Left lung (tissue), 10 donors: ENCODE results near the gene MYADM. TPM values are rescaled to one million over a fixed set of nuclear protein-coding genes. Genes with fewer than 3 reads are reported as not detected.

Source experiments
- ATAC-seq: fragments of 200-7000 bp; cut with Tn5 transposase; one replicate; pipeline ENCODE4 v1.9.1; 2020; ENCODE audit warnings: moderate library complexity
- DNase-seq, 4 donors: peaks; one replicate each; pipeline ENCODE4 v3.0.0-alpha.2; 2013 to 2020
- H3K27ac ChIP-seq, 2 donors: fragments of 200-600 bp; sonication (generic) in 1 of 2; one replicate each; pipeline versions ENCODE4 v1.5.0 to v1.8.0; 2020 to 2021
- H3K27me3 ChIP-seq, 2 donors: fragments of 200-600 bp; sonication (generic) in 1 of 2; one replicate each; pipeline versions ENCODE4 v1.5.0 to v1.8.0; 2020 to 2021
- H3K36me3 ChIP-seq, 2 donors: fragments of 200-600 bp; sonication (generic) in 1 of 2; one replicate each; pipeline versions ENCODE4 v1.5.0 to v1.8.0; 2020 to 2021
- H3K4me1 ChIP-seq, 2 donors: fragments of 200-600 bp; one replicate each; pipeline ENCODE4 v1.8.0; 2021
- H3K4me3 ChIP-seq, 2 donors: fragments of 200-600 bp; sonication (generic) in 1 of 2; one replicate each; pipeline versions ENCODE4 v1.5.0 to v1.8.0; 2020 to 2021; ENCODE audit warnings: mild to moderate bottlenecking in 1 of 2
- H3K9me3 ChIP-seq, 2 donors: fragments of 200-600 bp; sonication (generic) in 1 of 2; one replicate each; pipeline versions ENCODE4 v1.5.0 to v1.8.0; 2020 to 2021
- intact Hi-C, 2 donors: fragments of 100-400 bp; cut with DNase I; formaldehyde crosslinking; loops; one replicate each; pipeline versions ENCODE4 v1.11.2 to v1.14.2; 2022
- polyA plus RNA-seq, 6 donors: library from polyadenylated mRNA; unstranded; fragments of 120-200 nt; gene quantifications; one replicate each; pipeline ENCODE4 v1.2.1, GENCODE V29; 2013; ENCODE audit not compliant: insufficient read length in 6 of 6
- total RNA-seq, 2 donors: library from RNA; stranded (reverse); fragmentation: NEBNext Ultra II Directional; extraction: Animal tissue kit (Norgen Biotek cat#: 25700); gene quantifications; one replicate each; pipeline ENCODE4 v1.2.1, GENCODE V29; 2021
- TF ChIP-seq, protein P1 (sequence below), 2 donors: fragments of 200-600 bp; sonication (generic) in 1 of 2; IDR thresholded peaks; one replicate each; pipeline versions ENCODE4 v1.5.0 to v1.8.0; 2021; ENCODE audit warnings: antibody characterized with exemption in 2 of 2
- donor health status: DM: no; HTN: yes; CAD: no.
- donor health status: DM: no; HTN: no; CAD: no.

The MYADM gene
- total and polyA plus RNA-seq, 8 donors: 58.9 to 197 (median 102) TPM

DNA sequence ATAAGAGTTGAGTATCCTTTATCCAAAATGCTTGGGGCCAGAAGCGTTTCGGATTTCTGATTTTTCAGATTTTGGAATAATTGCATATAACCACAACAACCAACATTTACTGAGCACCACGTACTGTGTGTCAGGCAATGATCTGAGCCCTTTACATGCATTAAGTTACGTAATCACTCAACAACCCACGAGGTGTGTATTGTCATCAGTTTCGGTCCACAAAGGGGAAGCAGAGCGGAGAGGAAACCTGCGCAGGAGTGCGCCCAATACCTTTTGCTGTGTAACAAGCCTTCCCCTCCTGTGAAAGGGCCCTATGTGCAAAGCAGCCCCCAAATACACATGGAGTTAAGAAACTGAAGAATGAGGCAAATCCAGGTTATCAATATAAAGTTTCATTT lies 22.8 kb upstream of the MYADM start:
- intact Hi-C loops: no loop called here
- TF ChIP-seq, protein P1, sequence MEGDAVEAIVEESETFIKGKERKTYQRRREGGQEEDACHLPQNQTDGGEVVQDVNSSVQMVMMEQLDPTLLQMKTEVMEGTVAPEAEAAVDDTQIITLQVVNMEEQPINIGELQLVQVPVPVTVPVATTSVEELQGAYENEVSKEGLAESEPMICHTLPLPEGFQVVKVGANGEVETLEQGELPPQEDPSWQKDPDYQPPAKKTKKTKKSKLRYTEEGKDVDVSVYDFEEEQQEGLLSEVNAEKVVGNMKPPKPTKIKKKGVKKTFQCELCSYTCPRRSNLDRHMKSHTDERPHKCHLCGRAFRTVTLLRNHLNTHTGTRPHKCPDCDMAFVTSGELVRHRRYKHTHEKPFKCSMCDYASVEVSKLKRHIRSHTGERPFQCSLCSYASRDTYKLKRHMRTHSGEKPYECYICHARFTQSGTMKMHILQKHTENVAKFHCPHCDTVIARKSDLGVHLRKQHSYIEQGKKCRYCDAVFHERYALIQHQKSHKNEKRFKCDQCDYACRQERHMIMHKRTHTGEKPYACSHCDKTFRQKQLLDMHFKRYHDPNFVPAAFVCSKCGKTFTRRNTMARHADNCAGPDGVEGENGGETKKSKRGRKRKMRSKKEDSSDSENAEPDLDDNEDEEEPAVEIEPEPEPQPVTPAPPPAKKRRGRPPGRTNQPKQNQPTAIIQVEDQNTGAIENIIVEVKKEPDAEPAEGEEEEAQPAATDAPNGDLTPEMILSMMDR (IDR thresholded peaks at IDR 0.05): no peak
- Histone ChIP-seq H3K9me3 (no peaks in the 10 kb centered on the region), H3K36me3 (no peaks in the 10 kb centered on the region), H3K27ac (no peak overlapping the region), H3K4me1 (peaks cover 8 to 84% of the 10 kb centered on the region in 2 donors), H3K4me3 (no peak overlapping the region), H3K27me3 (no peaks in the 10 kb centered on the region)
- ATAC-seq (no peak), DNase-seq (no peak)

DNA sequence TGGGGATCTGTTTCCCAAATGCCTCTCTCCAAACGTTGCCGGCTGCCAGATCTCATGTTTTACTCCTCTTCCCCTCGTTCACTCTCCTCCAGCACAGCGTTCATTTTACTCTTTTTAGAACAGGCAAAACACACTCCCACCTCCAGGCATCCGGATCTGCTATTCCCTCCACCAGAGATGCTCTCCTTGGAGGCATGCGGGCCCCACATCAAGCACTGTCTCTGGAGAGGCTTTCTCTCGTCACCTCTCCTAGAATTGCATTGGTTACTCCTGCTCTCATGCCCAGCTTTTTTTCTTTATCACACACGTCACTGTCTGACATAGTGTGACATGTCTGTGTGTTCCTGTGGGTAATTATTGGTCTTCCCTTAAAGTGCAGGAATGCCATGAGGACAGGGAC lies 20.1 kb upstream of the MYADM start:
- intact Hi-C loops: no loop called here
- no peak for ATAC-seq

DNA sequence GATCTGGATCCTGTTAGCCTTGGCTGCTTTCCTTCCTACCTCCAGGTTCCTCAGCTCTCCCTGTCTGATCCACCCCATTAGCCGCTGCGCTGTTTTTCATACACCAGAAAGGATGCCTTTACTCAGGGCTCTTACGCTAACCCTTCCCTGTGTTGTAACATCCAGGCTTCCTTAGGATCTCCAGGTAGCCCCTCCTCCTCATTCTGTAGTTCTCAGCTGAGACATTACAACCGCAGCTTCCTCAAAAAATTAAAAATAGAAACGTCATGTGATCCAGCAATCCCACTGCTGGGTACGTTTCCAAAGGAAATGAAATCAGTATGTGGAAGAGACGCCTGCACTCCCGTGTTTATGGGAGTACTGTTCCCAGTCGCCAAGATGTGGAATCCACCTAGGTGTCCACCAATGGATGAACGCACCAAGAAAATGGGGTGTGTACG lies 18.4 kb upstream of the MYADM start:
- Histone ChIP-seq H3K4me3 (peak overlapping the region in 1 of 2 donors; percentile 5), H3K36me3 (no peaks in the 10 kb centered on the region), H3K9me3 (no peaks in the 10 kb centered on the region), H3K27ac (peak overlapping the region; percentile 39 to 85), H3K4me1 (peaks cover 2 to 71% of the 10 kb centered on the region in 2 donors), H3K27me3 (no peaks in the 10 kb centered on the region)
- TF ChIP-seq, protein P1 (IDR thresholded peaks at IDR 0.05): no peak
- DNase-seq: no peak
- intact Hi-C loops: no loop called here
- ATAC-seq: peak; percentile 46

More for the DNA sequence above, 20.1 kb upstream of the MYADM start:
- Histone ChIP-seq H3K27ac (no peak overlapping the region), H3K9me3 (no peaks in the 10 kb centered on the region), H3K4me1 (peaks cover 2 to 78% of the 10 kb centered on the region in 2 donors), H3K36me3 (no peaks in the 10 kb centered on the region), H3K27me3 (no peaks in the 10 kb centered on the region), H3K4me3 (no peak overlapping the region)
- DNase-seq: peak in 1 of 4 donors; percentile 18
- TF ChIP-seq, protein P1 (IDR thresholded peaks at IDR 0.05): no peak

DNA sequence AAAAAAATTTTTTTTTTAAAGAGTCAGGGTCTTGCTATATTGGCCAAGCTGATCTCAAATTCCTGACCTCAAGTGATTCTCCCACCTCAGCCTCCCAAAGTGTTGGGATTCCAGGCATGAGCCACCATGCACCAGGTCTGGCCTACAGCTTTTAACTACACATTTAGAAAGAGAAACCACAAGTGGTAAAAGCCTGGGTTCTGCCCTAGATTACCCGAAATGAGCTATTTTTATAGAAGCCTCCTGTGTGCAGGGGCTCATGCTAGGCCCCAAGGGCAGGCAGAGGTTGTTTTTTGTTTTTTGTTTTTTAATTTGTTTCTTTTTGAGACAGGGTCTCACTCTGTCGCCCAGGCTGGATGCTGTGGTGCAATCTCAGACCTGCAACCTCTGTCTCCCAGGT lies 14.0 kb upstream of the MYADM start:
- no peak for DNase-seq
- Histone ChIP-seq H3K4me1 (peaks cover 2 to 38% of the 10 kb centered on the region in 2 donors), H3K27ac (no peak overlapping the region), H3K36me3 (no peaks in the 10 kb centered on the region), H3K4me3 (no peak overlapping the region), H3K27me3 (peaks cover 0 to 4% of the 10 kb centered on the region in 2 donors), H3K9me3 (no peaks in the 10 kb centered on the region)
- TF ChIP-seq, protein P1 (IDR thresholded peaks at IDR 0.05): no peak
- intact Hi-C loops: no loop called here
- no peak for ATAC-seq

DNA sequence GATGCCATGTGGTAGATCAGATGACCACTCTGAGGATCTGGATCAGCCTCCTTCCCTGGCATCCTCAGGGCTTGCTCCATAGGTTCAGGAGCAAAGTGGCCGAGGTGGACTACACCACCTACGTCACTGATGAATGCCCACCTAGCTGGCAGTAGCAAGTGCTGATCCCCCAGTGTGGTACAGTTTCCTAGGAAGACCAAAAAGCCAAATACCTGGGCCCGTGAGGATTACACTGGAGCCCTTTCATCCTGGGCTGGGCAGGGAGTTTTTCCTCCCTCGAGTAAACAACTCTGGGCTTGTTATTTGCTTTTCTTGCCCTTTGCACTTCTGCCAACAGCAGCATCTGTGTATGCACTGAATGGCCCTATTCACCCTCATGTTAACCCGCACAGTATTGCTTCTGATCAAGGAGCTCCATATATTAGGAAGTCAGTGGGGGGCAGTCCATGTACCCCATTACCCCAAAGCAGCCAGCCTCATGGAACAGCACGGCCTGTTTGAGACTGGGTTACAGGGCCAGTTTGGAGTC lies 3.3 kb upstream of the MYADM start:
- intact Hi-C loops: no loop called here
- H3K27me3 ChIP-seq: no peaks in the 10 kb centered on the region
- H3K9me3 ChIP-seq: no peaks in the 10 kb centered on the region
- no peak for DNase-seq
- H3K27ac ChIP-seq: no peak overlapping the region
- peaks cover 0 to 30% of the 10 kb centered on the region in 2 donors for H3K4me1 ChIP-seq
- TF ChIP-seq, protein P1 (IDR thresholded peaks at IDR 0.05): no peak
- ATAC-seq: no peak
- no peak overlapping the region for H3K4me3 ChIP-seq
- no peaks in the 10 kb centered on the region for H3K36me3 ChIP-seq
